Measurements from ENCODE around the gene MYO5C. TPM values are rescaled to one million over a fixed set of nuclear protein-coding genes. Genes with fewer than 3 reads are reported as not detected.

MYO5C gene
- total and polyA plus RNA-seq, 2 donors (not counting 3 experiments of a cell fraction or from before 2014, with no cell fraction given), result 7.5 to 19.4 TPM

- no peak for TF ChIP-seq EZH2 (IDR thresholded peaks at IDR 0.05; ENCODE audit: borderline replicate concordance, low read depth, low read length, severe bottlenecking)
- TF ChIP-seq FOS (IDR thresholded peaks at IDR 0.05; ENCODE audit: borderline replicate concordance, insufficient read depth, low read length), result no peak
- TF ChIP-seq MAX (IDR thresholded peaks at IDR 0.05; ENCODE audit: insufficient read depth, insufficient read length), result no peak
- TF ChIP-seq POLR2A (IDR thresholded peaks at IDR 0.05; ENCODE audit: low read depth, low read length), result no peak
- TF ChIP-seq POLR2AphosphoS5 (IDR thresholded peaks at IDR 0.05; ENCODE audit: insufficient read depth, low read depth, low read length), result no peak
- no peak for TF ChIP-seq GATA2 (IDR thresholded peaks at IDR 0.05; ENCODE audit: insufficient read depth, insufficient read length, low read depth, low read length)
- TF ChIP-seq CTCF (IDR thresholded peaks at IDR 0.05; ENCODE audit: extremely low read depth in 1 of 2, insufficient read depth in 1 of 2, low read depth in 1 of 2, low read length in 2 of 2), result no peak
- TF ChIP-seq JUN (IDR thresholded peaks at IDR 0.05; ENCODE audit: borderline replicate concordance, insufficient read depth, insufficient read length, low read depth), result no peak
- no peak for TF ChIP-seq MYC (IDR thresholded peaks at IDR 0.05; ENCODE audit: low read depth, low read length)
- Histone ChIP-seq H3K27ac (ENCODE audit: insufficient read depth, low read depth, low read length) (no peak overlapping the region), H3K79me2 (ENCODE audit: control insufficient read depth, insufficient read depth, low read length) (no peaks in the 10 kb centered on the region), H3K36me3 (ENCODE audit: control insufficient read depth in 2 of 2, extremely low read depth in 1 of 2, insufficient read depth in 2 of 2, low read length in 2 of 2) (peaks cover 0 to 9% of the 10 kb centered on the region in 2 experiments), H2AFZ (ENCODE audit: low read depth, low read length) (no peak overlapping the region), H3K9me1 (replicated peaks; ENCODE audit: control insufficient read depth, extremely low read depth, insufficient read depth, low read length) (no peaks in the 10 kb centered on the region), H3K9ac (replicated peaks; ENCODE audit: extremely low read depth, insufficient read depth, low read length) (no peak overlapping the region), H3K4me1 (ENCODE audit: control insufficient read depth, extremely low read depth, insufficient read depth, low read length) (no peaks in the 10 kb centered on the region), H4K20me1 (replicated peaks; ENCODE audit: control insufficient read depth, extremely low read depth, insufficient read depth, low read length) (no peaks in the 10 kb centered on the region), H3K27me3 (ENCODE audit: control insufficient read depth in 2 of 2, insufficient read depth in 2 of 2, low read length in 2 of 2) (no peaks in the 10 kb centered on the region), H3K4me3 (replicated peaks in 1 of 3; ENCODE audit: insufficient read depth in 1 of 3, low read depth in 1 of 3, low read length in 3 of 3) (no peak overlapping the region), H3K9me3 (replicated peaks; ENCODE audit: control insufficient read depth, insufficient read depth, low read length) (no peaks in the 10 kb centered on the region), H3K4me2 (ENCODE audit: insufficient read depth, low read length) (no peak overlapping the region)
- CTCF ChIA-PET, result interaction anchor here (1.0 to 1.7 kb wide), 4 partner anchors 14 to 24 kb away, joined by 3 to 5 read pairs (median 4); no protein-coding TSS in a partner anchor
- no peak for FAIRE-seq
- POLR2A ChIA-PET, result no interaction called here
- dilution Hi-C loops (cut with MboI; ENCODE audit: extremely low pct_ligation_motif_present, low sequenced_read_pairs) (no loop called here), intact Hi-C loops (cut with micrococcal nuclease) (no loop called here)
- no TSS peak for BruUV-seq (replicated peaks)
- DNase-seq (ENCODE audit: low read depth, low spot score), result no peak
These were observed 15.1 kb downstream of the MYO5C start for GRCh38 chr15:52280326-52281084.
